ENCODE data around the gene DPT.

DNA sequence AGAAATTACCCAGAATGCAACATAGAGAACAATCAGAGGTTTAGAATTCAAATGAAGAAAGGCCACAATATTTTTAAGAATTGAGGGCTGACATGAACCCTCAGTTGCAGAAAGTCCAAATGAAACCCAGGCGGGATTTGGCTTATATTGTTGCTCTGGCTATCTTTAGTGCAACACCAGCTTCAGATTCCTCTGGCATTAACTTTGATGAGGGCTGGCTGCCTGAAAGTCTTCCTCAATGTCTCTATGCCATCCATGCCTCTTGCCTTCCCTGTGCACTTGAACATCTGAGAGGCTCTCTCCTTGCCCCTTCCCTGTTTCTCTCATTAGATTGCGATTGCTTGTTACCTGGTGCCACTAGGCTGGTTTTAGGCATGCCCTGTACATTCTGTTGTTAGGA, 31.2 kb upstream of the DPT start:
- no peak for TF ChIP-seq EZH2 (IDR thresholded peaks at IDR 0.05; ENCODE audit: low read depth)
- TF ChIP-seq, protein P1, sequence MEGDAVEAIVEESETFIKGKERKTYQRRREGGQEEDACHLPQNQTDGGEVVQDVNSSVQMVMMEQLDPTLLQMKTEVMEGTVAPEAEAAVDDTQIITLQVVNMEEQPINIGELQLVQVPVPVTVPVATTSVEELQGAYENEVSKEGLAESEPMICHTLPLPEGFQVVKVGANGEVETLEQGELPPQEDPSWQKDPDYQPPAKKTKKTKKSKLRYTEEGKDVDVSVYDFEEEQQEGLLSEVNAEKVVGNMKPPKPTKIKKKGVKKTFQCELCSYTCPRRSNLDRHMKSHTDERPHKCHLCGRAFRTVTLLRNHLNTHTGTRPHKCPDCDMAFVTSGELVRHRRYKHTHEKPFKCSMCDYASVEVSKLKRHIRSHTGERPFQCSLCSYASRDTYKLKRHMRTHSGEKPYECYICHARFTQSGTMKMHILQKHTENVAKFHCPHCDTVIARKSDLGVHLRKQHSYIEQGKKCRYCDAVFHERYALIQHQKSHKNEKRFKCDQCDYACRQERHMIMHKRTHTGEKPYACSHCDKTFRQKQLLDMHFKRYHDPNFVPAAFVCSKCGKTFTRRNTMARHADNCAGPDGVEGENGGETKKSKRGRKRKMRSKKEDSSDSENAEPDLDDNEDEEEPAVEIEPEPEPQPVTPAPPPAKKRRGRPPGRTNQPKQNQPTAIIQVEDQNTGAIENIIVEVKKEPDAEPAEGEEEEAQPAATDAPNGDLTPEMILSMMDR (conservative IDR thresholded peaks at IDR 0.05), result no peak
